HL-60 (cell line): Measurements from ENCODE around the gene C1orf146.

ENCODE experiments used
- DNase-seq, 2 experiments: peaks; one replicate each; pipeline ENCODE4 v3.0.0-alpha.2; 2010 to 2020; ENCODE audit warnings: low read depth in 1 of 2, low spot score in 1 of 2
- H3K27ac ChIP-seq: fragments of 250-450 bp; sonication (Bioruptor Pico); replicated peaks from 2 replicates; pipeline ENCODE4 v1.5.1; 2020; ENCODE audit warnings: mild to moderate bottlenecking, moderate library complexity
- H3K27me3 ChIP-seq: fragments of 250-450 bp; sonication (Bioruptor Pico); 2 replicates; pipeline ENCODE4 v1.5.1; 2021; ENCODE audit warnings: mild to moderate bottlenecking, moderate library complexity; ENCODE audit not compliant: insufficient read depth, poor library complexity, severe bottlenecking
- H3K4me3 ChIP-seq: replicated peaks from 2 replicates; pipeline ENCODE4 v1.5.1; 2011; ENCODE audit warnings: mild to moderate bottlenecking, control low read depth, low read length; ENCODE audit not compliant: insufficient read depth
- GABPA ChIP-seq: IDR thresholded peaks from 2 replicates; pipeline ENCODE4 v1.6.1; 2012; ENCODE audit warnings: low read depth
- POLR2AphosphoS5 ChIP-seq: IDR thresholded peaks from 2 replicates; pipeline ENCODE4 v1.6.1; 2012; ENCODE audit warnings: low read depth
- SPI1 ChIP-seq: IDR thresholded peaks from 2 replicates; pipeline ENCODE4 v1.6.1; 2012; ENCODE audit warnings: low read depth, mild to moderate bottlenecking, borderline replicate concordance
- TF ChIP-seq, protein P1 (sequence below): IDR thresholded peaks from 2 replicates; pipeline ENCODE4 v1.6.1; 2012; ENCODE audit warnings: low read depth; ENCODE audit not compliant: insufficient replicate concordance
- TF ChIP-seq, protein P2 (sequence below): IDR thresholded peaks from one replicate; pipeline ENCODE4 v1.5.1; 2011; ENCODE audit warnings: low read length, control low read depth, inconsistent platforms; ENCODE audit not compliant: insufficient read depth

The C1orf146 gene

DNA sequence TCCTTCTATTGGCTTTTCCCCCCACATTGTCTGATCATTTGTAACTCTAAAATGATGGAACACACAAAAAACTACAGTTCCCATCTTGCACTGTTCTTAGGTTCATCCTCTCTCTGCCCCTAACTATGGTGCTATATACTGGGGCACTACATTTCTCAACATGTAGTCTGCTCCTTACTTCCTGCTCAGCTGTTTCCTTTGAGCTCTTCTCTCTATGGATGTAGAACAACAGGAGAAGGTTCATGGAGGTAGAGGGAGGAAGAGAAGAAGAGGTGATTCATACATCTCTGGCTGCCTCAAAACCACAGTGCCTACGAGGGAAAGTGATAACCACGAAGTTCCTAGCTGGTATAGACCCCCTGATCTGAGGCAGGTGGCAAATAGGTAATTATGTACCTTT is 7.0 kb upstream of the C1orf146 start:
- Histone ChIP-seq H3K27ac (no peak overlapping the region), H3K4me3 (no peak overlapping the region), H3K27me3 (no peaks in the 10 kb centered on the region)
- TF ChIP-seq GABPA (no peak), POLR2AphosphoS5 (no peak), SPI1 (no peak)
- TF ChIP-seq, protein P1, sequence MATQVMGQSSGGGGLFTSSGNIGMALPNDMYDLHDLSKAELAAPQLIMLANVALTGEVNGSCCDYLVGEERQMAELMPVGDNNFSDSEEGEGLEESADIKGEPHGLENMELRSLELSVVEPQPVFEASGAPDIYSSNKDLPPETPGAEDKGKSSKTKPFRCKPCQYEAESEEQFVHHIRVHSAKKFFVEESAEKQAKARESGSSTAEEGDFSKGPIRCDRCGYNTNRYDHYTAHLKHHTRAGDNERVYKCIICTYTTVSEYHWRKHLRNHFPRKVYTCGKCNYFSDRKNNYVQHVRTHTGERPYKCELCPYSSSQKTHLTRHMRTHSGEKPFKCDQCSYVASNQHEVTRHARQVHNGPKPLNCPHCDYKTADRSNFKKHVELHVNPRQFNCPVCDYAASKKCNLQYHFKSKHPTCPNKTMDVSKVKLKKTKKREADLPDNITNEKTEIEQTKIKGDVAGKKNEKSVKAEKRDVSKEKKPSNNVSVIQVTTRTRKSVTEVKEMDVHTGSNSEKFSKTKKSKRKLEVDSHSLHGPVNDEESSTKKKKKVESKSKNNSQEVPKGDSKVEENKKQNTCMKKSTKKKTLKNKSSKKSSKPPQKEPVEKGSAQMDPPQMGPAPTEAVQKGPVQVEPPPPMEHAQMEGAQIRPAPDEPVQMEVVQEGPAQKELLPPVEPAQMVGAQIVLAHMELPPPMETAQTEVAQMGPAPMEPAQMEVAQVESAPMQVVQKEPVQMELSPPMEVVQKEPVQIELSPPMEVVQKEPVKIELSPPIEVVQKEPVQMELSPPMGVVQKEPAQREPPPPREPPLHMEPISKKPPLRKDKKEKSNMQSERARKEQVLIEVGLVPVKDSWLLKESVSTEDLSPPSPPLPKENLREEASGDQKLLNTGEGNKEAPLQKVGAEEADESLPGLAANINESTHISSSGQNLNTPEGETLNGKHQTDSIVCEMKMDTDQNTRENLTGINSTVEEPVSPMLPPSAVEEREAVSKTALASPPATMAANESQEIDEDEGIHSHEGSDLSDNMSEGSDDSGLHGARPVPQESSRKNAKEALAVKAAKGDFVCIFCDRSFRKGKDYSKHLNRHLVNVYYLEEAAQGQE: no peak
- TF ChIP-seq, protein P2, sequence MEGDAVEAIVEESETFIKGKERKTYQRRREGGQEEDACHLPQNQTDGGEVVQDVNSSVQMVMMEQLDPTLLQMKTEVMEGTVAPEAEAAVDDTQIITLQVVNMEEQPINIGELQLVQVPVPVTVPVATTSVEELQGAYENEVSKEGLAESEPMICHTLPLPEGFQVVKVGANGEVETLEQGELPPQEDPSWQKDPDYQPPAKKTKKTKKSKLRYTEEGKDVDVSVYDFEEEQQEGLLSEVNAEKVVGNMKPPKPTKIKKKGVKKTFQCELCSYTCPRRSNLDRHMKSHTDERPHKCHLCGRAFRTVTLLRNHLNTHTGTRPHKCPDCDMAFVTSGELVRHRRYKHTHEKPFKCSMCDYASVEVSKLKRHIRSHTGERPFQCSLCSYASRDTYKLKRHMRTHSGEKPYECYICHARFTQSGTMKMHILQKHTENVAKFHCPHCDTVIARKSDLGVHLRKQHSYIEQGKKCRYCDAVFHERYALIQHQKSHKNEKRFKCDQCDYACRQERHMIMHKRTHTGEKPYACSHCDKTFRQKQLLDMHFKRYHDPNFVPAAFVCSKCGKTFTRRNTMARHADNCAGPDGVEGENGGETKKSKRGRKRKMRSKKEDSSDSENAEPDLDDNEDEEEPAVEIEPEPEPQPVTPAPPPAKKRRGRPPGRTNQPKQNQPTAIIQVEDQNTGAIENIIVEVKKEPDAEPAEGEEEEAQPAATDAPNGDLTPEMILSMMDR: no peak
- DNase-seq: peak; percentile 8 to 21

DNA sequence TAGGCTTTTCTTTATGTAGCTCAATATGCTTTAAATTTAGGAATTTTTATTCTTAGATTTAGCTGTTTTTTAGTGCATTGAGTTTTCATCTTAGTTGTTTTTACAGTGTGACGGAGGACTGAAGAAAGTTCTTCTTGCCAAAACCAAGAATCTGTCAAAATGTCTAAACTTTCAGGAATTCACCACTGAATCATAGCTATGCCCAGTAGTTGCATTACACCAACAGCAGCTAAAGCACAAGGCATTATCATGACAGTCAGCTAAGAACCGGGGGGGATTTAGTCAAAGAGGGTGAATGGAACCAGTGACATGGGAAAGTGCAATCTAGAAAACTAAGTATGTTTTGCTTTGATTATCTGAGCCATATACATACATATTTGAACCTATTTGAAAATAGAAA is 6.5 kb upstream of the C1orf146 start:
- no peak for DNase-seq
- H3K27ac ChIP-seq: no peak overlapping the region
- no peak overlapping the region for H3K4me3 ChIP-seq
- no peaks in the 10 kb centered on the region for H3K27me3 ChIP-seq
- TF ChIP-seq, protein P2: no peak
- TF ChIP-seq POLR2AphosphoS5 (no peak), SPI1 (no peak), GABPA (no peak)
- TF ChIP-seq, protein P1: no peak

DNA sequence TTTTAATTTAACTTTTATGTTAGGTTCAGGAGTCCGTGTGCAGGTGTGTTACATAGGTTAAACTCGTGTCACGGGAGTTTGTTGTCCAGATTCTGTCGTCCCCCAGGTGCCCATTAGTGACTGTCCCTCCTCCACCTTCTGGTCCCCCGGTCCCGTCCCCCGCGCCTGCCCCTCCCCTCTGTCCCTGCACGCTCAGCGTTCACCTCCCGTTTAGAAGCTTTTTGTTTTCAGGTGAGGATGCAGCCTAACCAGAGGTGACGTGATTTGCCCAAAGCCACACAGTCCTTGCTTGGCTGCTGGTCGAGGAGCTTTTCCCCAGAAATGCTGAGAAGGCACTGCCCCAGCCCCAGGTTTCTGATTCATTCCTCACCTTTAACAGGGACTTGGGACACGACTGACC is 844 bp downstream of the C1orf146 start:
- TF ChIP-seq POLR2AphosphoS5 (no peak), GABPA (no peak), SPI1 (no peak)
- TF ChIP-seq, protein P2: no peak
- TF ChIP-seq, protein P1: no peak
- Histone ChIP-seq H3K4me3 (no peak overlapping the region), H3K27ac (no peak overlapping the region), H3K27me3 (no peaks in the 10 kb centered on the region)
- DNase-seq: no peak
